Keratinocyte (primary cell): ENCODE measurements around the gene FANCC. TPM values are rescaled to one million over a fixed set of nuclear protein-coding genes. Genes with fewer than 3 reads are reported as not detected.

ENCODE experiments used
- DNase-seq: peaks from one replicate; pipeline ENCODE4 v3.0.0-alpha.2; 2011; ENCODE audit warnings: low read depth, missing footprints, low spot score
- FAIRE-seq: peaks from 2 replicates; lab custom pipeline; 2011; peaks lifted over from hg19 to GRCh38; lab: Jason Lieb, UNC
- H2AFZ ChIP-seq: 2 replicates; pipeline ENCODE4 v1.6.0; 2012; ENCODE audit warnings: low read length, control low read depth, inconsistent platforms; ENCODE audit not compliant: control insufficient read depth
- H3K27ac ChIP-seq: 2 replicates; pipeline ENCODE4 v1.5.1; 2011; ENCODE audit warnings: low read length; ENCODE audit not compliant: control insufficient read depth, insufficient read depth
- H3K27me3 ChIP-seq: 3 replicates; pipeline ENCODE4 v1.6.0; 2011; ENCODE audit warnings: low read length; ENCODE audit not compliant: control insufficient read depth, insufficient read depth; ENCODE audit errors: extremely low read depth
- H3K36me3 ChIP-seq, 2 experiments: 2 replicates in 1 of 2; 3 replicates in 1 of 2; pipeline ENCODE4 v1.5.1; 2011; ENCODE audit warnings: low read length in 2 of 2, mild to moderate bottlenecking in 1 of 2; ENCODE audit not compliant: control insufficient read depth in 2 of 2, insufficient read depth in 2 of 2; ENCODE audit errors: extremely low read depth in 1 of 2
- H3K4me1 ChIP-seq: 3 replicates; pipeline ENCODE4 v1.5.1; 2011; ENCODE audit warnings: low read length; ENCODE audit not compliant: control insufficient read depth, insufficient read depth; ENCODE audit errors: extremely low read depth
- H3K4me2 ChIP-seq: 3 replicates; pipeline ENCODE4 v1.6.0; 2011; ENCODE audit warnings: low read depth, low read length; ENCODE audit not compliant: control insufficient read depth, insufficient read depth; ENCODE audit errors: extremely low read depth
- H3K4me3 ChIP-seq, 3 experiments: fragments of 200-600 bp in 1 of 3; sonication (generic) in 1 of 3; 2 replicates in 2 of 3; 3 replicates in 1 of 3; pipeline ENCODE4 v1.5.1; 2011 to 2016; ENCODE audit warnings: low read length in 3 of 3, mild to moderate bottlenecking in 3 of 3, control low read depth in 2 of 3, inconsistent platforms in 1 of 3, low read depth in 1 of 3, mixed read lengths in 1 of 3, mixed run types in 1 of 3, moderate library complexity in 1 of 3; ENCODE audit not compliant: control insufficient read depth in 2 of 3, insufficient read depth in 2 of 3; ENCODE audit errors: extremely low read depth in 1 of 3
- H3K79me2 ChIP-seq: 2 replicates; pipeline ENCODE4 v1.6.0; 2012; ENCODE audit warnings: low read length; ENCODE audit not compliant: control insufficient read depth, insufficient read depth
- H3K9ac ChIP-seq: 3 replicates; pipeline ENCODE4 v1.6.0; 2011; ENCODE audit warnings: low read length; ENCODE audit not compliant: control insufficient read depth, insufficient read depth; ENCODE audit errors: extremely low read depth
- H3K9me1 ChIP-seq: 3 replicates; pipeline ENCODE4 v1.6.0; 2011; ENCODE audit warnings: low read length; ENCODE audit not compliant: control insufficient read depth, insufficient read depth; ENCODE audit errors: extremely low read depth
- H3K9me3 ChIP-seq: 2 replicates; pipeline ENCODE4 v1.5.1; 2012; ENCODE audit warnings: low read depth, low read length; ENCODE audit not compliant: control insufficient read depth
- H4K20me1 ChIP-seq: 3 replicates; pipeline ENCODE4 v1.6.0; 2011; ENCODE audit warnings: low read length; ENCODE audit not compliant: control insufficient read depth, insufficient read depth; ENCODE audit errors: extremely low read depth
- CTCF ChIP-seq, 3 experiments: IDR thresholded peaks in 1 of 3; conservative IDR thresholded peaks in 1 of 3; optimal IDR thresholded peaks in 1 of 3; 2 replicates in 2 of 3; 3 replicates in 1 of 3; pipeline versions ENCODE3 to v1.5.1; 2011; ENCODE audit warnings: low read length in 3 of 3, mild to moderate bottlenecking in 3 of 3, moderate library complexity in 2 of 3, control low read depth in 1 of 3, inconsistent platforms in 1 of 3; ENCODE audit not compliant: insufficient read depth in 2 of 3; ENCODE audit errors: extremely low read depth in 1 of 3
- EZH2 ChIP-seq: IDR thresholded peaks from one replicate; pipeline ENCODE4 v1.6.1; 2012; ENCODE audit warnings: inconsistent platforms, mild to moderate bottlenecking, low read length, moderate library complexity
- dilution Hi-C: fragments of 300-500 bp; cut with MboI; formaldehyde crosslinking; loops from one replicate; pipeline ENCODE4 v1.7.0; 2020; ENCODE audit warnings: low sequenced_read_pairs; ENCODE audit not compliant: extremely low pct_ligation_motif_present
- polyA plus RNA-seq, 5 experiments: library from polyadenylated mRNA; depleted of rRNA in 3 of 5; stranded (reverse) in 3 of 5; stranded (forward) in 1 of 5; unstranded in 1 of 5; fragments of >200 nt; gene quantifications; 1 replicate in 1 of 5; 2 replicates in 3 of 5; 3 replicates in 1 of 5; pipeline versions ENCODE4 v1.2.1 to v1.2.3, GENCODE V29; 2011 to 2012; ENCODE audit warnings: missing spikeins in 2 of 5, low read depth in 1 of 5, low replicate concordance in 1 of 5

The FANCC gene
- polyA plus RNA-seq, 1 donor (not counting 4 experiments of a cell fraction or from before 2014, with no cell fraction given) = 8.3 TPM

- DNase-seq = no peak
- Histone ChIP-seq H2AFZ (no peak overlapping the region), H4K20me1 (no peaks in the 10 kb centered on the region), H3K4me3 (no peak overlapping the region), H3K79me2 (no peaks in the 10 kb centered on the region), H3K27me3 (no peaks in the 10 kb centered on the region), H3K4me1 (no peaks in the 10 kb centered on the region), H3K9ac (no peak overlapping the region), H3K9me3 (no peaks in the 10 kb centered on the region), H3K36me3 (no peaks in the 10 kb centered on the region), H3K27ac (no peak overlapping the region), H3K9me1 (no peaks in the 10 kb centered on the region), H3K4me2 (no peak overlapping the region)
- dilution Hi-C loops = no loop called here
- no peak for TF ChIP-seq EZH2
- TF ChIP-seq CTCF (optimal IDR thresholded peaks at IDR 0.05 in 1 of 3, IDR thresholded peaks at IDR 0.05 in 1 of 3, conservative IDR thresholded peaks at IDR 0.05 in 1 of 3; ENCODE audit: extremely low read depth in 1 of 3, insufficient read depth in 2 of 3, low read length in 3 of 3) = no peak
- FAIRE-seq = no peak
Measured at GRCh38 chr9:95226921-95227320, 90.6 kb downstream of the FANCC start.

- Histone ChIP-seq H3K4me2 (no peak overlapping the region), H3K27me3 (no peaks in the 10 kb centered on the region), H3K4me1 (no peaks in the 10 kb centered on the region), H3K36me3 (no peaks in the 10 kb centered on the region), H3K9me1 (no peaks in the 10 kb centered on the region), H2AFZ (no peak overlapping the region), H4K20me1 (no peaks in the 10 kb centered on the region), H3K9me3 (no peaks in the 10 kb centered on the region), H3K27ac (no peak overlapping the region), H3K79me2 (no peaks in the 10 kb centered on the region), H3K4me3 (no peak overlapping the region), H3K9ac (no peak overlapping the region)
- no peak for FAIRE-seq
- no peak for DNase-seq
- dilution Hi-C loops = no loop called here
- TF ChIP-seq EZH2 (no peak), CTCF (optimal IDR thresholded peaks at IDR 0.05 in 1 of 3, IDR thresholded peaks at IDR 0.05 in 1 of 3, conservative IDR thresholded peaks at IDR 0.05 in 1 of 3; ENCODE audit: extremely low read depth in 1 of 3, insufficient read depth in 2 of 3, low read length in 3 of 3) (no peak)
Measured at GRCh38 chr9:95225726-95226106, 91.8 kb downstream of the FANCC start.
